ENCODE data around the gene PHKA1.

Gene PHKA1

GRCh38 chrX:72536542-72536941 is 177.6 kb downstream of the PHKA1 start:
- FAIRE-seq (no peak), DNase-seq (ENCODE audit: insufficient read length, low spot score) (no peak)
- no peak for TF ChIP-seq CTCF (IDR thresholded peaks at IDR 0.05; ENCODE audit: insufficient read depth, missing control alignments)

- TF ChIP-seq CTCF (IDR thresholded peaks at IDR 0.05; ENCODE audit: insufficient read depth, missing control alignments) = no peak
- no peak for DNase-seq (ENCODE audit: insufficient read length, low spot score)
- FAIRE-seq = no peak
These were observed 181.7 kb downstream of the PHKA1 start for GRCh38 chrX:72532366-72532765.

Measured in D721Med (cell line).